HG03097 (cell line): Measurements from ENCODE around the gene HGFAC.

Source experiments
- ATAC-seq: cut with Tn5 transposase; IDR thresholded peaks from one replicate; pipeline ENCODE4 v1.9.1; 2021; ENCODE audit not compliant: unreplicated experiment, low FRiP score

Gene HGFAC

DNA sequence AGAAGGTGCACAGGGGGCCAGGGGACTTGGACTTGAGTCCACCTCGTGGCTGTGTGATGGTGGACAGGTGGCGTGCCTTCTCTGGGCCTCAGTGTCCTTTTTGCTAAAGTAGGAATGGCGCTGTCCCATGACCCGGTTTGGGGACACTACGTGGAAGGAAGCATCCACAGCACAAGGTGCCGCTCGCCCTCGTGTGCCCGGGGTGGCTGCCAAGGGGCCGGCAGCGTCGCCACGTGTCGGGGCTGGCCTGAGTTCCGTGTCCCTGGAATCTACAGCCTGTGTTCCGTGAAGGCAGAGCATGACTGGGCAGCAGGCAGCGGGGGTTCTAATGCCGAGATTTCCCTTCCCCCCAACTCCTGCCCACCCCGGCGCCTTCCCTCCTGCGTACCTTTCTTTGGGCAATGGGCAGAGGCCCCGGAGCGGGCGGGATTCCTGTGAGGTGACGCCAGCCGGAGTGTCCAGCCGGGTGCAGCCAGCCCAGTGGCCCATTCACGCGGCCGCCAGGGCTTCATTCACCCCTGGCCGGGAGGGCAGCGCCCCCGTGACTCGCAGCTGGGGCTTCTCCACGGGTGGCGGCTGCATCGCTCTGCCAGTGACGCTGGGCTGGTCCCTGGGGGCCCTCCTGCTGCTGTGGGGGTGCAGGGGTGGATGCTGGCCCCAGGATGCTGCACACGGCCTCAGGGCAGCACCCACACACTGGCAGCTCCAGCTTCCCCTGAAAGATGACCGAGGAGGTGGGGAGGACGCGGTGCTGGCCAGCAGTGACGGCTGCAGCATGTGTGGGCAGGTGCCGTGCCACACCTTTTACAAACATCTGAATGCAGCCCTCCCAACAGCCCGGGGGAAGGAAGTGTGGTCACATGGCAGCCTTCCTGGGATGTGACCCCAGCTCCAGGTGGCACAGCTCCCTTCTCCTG, 42.5 kb downstream of the HGFAC start:
- no peak for ATAC-seq

DNA sequence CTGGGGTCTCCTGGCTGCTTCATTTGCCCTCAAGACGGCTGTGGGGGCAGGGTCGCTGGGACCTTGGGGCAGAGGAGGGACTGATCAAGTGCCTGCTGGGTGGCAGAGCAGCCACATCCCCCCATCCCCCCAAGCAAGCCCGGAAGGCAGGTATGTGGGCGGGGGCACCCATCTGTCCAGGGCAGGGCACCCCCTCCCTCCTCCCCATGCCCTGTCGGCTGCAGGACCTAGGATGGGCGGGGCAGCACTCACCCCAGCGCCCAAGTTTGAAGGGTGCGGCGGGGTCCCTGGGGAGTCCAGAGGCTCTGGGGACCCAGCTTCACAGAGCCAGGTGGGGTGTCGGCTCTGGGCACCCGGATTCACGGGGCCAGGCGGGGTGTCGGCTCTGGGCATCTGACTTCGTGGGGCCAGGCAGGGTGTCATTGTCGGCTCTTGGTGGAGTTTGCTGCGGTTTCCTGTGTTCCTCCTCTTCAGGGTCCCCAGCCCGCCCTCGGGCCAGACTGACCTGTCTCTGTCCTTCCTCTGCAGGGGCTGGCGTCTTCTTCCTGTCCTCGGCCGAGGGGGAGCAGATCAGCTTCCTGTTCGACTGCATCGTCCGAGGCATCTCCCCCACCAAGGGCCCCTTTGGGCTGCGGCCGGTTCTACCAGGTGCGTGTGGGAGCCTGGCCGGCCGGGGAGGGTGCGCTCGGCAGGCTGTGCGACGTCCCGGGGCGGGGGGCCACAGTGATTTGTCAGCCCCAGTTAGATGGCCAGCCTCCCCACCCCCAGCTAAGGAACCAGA, 43.4 kb downstream of the HGFAC start:
- no peak for ATAC-seq

DNA sequence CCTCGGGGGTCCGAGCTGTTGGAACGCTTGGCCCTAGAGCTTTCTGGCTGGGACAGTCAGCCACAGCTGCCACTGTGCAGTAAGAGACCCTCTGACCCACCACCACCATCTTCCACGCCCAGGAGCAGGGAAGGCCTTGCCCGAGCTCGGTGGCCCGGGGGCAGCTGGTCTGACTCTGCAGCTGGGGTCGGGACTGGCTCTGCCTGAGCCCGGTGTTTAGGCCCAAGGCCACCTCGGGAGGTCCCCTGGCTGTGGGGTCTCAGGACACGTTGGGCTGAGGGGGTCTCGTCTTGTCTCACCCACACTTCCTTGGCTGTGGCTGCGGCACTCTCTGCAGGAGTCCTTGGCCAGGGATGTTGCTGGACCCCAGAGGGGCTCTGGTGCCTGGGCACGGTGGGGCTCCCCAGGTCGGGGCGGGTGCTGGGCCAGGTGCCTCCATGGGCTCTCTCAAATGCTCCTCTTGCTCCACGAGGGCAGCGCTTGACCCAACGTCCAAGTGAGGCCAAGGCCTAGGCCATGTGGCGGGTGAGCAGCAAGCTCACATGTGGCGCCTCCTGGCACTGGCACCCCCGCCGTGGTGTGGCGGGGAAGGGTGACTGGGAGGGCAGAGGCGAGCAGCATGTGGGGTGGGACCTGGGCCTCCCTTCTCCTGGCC, 44.2 kb downstream of the HGFAC start:
- ATAC-seq = no peak

DNA sequence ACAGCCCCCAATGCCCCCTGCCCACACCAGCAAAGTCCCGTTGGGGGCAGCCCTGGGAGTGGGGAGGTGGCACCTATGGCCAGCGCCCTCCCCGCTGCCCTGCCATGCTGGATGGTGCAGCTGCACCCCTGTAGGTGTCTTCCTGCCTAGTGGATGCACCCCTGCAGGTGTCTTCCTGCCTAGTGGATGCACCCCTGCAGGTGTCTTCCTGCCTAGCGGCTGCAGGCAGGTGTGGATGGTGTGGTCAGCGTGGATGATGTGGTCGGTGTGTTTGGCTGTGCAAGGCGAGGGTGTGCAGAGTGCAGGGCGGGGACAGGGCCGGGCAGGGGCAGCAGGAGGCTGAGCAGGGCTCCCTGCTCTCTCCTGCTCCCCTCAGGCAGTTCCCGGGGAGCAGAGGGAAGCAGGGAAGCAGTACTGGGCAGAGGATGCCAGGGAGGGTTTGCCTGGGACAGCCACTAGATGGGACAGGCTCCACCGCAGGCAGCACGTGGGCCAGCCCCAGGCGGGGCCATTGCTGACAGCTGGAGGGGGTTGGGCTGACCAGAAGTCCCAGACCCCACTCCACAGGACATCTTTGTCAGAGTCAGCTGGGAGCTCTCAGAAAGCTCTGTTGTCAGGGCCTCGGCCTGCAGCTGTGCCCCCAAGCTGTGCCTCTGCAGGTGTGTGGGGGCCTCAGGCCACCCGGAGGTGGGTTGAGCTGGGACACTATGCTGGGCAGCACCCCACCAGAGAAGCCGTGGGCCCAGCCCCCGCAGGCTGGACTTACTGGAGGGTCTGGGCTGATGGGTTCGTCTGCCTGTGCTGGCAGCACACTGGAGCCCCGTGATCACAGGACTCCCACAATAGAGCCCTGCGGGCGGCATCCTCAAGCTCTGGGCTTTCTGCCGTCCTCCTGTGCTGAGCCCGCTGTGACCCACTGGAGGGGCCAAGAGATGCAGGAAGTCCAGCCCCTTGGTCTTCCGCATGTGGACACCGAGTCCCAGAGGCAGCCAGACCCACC, 45.1 kb downstream of the HGFAC start:
- ATAC-seq = no peak

DNA sequence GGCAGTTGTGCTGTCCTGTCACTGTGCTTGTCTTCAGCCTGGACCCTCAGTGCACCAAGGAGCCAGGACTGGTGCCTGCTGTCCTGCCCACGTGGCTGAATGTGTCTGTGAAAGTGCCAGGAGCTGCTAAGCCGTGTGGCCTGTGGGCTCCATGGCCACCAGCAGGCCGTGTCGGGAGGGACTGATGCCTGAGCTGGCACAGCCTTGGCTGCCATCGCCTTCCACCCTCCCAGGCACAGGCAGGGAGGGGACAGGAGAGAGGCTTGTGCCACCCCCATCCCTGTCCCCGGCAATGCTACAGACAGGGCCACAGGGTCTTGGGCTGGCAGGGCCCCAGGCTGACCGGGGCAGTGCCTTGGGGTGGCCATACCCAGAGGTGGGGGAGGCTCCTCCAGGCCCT, 46.1 kb downstream of the HGFAC start:
- ATAC-seq = no peak

DNA sequence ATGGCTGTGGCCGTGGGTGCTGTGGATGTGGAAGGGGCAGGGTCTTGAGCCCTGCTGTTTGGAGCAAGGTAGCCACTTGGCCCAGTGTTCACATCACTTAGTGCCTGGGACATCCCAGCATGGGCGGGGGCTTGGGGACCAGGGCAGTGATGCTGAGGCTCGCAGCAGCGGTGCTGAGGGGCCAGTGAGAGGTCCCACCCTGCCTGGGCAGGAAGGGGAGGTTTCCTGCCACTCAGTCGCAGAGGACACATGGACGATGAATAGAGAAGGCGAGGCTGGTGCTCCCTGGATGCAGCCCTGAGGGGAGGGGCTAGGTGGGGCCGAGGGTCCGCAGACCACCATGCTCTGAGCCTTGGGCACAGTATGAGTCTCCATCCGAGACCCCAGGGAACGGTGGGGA, 47.1 kb downstream of the HGFAC start:
- ATAC-seq = no peak

DNA sequence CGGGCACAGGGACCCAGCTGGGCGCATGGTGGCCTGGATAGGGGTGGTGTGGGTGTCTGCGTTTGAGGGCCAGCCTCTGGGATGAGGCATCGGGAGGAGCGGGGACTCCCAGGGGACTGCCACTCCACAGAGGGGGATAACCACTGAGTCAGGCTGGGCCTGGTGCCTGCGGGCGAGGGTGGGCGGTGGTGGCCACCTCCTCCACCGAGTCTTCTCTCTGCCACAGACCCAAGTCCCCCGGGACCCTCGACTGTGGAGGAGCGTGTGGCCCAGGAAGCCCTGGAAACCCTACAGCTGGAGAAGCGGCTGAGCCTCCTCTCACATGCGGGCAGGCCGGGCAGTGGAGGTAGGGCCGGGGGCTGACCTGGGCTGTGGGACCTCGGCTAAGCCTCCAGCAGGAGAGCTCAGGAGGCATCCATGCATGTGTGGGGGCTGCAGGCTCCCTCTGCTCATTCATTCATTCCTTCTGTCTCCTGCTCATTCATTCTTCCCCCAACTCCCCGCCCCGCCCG, 47.7 kb downstream of the HGFAC start:
- ATAC-seq = no peak

DNA sequence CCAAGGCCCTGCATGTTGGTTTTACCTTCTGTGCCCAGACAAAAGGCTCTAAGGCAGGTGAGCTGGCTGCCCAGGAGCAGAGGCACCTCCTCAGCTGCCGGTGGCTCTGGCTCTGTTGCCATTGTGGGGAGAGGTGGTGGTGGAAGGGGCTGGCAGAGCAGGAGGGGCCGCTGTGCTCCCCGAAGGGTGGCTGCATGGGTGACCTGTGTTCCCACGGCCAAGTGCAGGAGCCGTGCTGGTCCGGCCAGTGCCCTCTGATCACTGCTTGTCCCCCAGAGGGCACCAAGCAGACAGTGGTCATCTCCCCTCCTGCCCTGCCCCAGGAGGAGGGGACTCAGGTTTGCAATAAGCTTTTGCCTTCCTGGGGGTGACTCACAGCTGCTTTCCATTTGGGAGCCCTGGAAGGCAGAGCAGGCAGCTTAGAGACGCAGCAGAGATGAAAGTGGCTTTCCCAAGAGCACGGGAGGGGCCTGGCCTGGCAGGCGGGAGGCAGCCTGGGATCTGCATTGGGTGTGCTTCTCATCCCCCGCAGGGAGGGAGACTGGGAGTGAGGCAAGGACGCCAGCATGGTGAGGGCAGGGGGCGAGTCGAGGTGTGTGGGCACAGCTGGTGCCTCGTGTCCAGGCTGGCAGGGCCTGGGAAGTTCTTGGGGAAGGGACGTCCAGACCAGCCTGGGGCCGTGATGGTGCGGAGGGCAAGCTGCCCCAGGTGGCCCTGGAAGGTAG, 50.1 kb downstream of the HGFAC start:
- no peak for ATAC-seq

DNA sequence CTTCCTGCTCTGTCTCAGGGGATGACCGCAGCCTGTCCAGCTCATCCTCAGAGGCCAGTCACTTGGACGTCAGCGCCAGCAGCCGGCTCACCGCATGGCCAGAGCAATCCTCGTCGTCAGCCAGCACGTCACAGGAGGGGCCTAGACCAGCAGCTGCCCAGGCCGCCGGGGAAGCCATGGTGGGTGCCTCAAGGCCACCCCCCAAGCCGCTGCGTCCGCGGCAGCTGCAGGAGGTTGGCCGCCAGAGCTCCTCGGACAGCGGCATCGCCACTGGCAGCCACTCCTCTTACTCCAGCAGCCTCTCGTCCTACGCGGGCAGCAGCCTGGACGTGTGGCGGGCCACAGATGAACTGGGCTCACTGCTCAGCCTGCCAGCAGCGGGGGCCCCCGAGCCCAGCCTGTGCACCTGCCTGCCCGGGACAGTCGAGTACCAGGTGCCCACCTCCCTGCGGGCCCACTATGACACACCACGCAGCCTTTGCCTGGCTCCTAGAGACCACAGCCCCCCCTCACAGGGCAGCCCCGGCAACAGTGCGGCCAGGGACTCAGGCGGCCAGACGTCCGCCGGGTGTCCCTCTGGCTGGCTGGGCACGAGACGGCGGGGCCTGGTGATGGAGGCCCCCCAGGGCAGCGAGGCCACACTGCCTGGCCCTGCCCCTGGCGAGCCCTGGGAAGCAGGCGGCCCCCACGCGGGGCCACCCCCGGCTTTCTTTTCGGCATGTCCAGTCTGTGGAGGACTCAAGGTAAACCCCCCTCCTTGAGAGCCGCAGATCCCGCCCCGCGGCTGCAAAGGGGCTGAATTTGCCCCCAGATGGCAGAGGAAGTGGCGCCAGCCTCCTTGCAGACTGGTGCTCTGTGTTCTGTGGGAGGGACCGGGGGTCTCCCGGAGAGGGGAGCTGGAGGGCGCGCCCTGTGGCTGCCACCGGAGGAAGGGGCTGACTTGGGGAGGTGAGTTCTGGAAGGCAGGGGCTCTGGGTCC, 51.3 kb downstream of the HGFAC start:
- ATAC-seq = no peak

DNA sequence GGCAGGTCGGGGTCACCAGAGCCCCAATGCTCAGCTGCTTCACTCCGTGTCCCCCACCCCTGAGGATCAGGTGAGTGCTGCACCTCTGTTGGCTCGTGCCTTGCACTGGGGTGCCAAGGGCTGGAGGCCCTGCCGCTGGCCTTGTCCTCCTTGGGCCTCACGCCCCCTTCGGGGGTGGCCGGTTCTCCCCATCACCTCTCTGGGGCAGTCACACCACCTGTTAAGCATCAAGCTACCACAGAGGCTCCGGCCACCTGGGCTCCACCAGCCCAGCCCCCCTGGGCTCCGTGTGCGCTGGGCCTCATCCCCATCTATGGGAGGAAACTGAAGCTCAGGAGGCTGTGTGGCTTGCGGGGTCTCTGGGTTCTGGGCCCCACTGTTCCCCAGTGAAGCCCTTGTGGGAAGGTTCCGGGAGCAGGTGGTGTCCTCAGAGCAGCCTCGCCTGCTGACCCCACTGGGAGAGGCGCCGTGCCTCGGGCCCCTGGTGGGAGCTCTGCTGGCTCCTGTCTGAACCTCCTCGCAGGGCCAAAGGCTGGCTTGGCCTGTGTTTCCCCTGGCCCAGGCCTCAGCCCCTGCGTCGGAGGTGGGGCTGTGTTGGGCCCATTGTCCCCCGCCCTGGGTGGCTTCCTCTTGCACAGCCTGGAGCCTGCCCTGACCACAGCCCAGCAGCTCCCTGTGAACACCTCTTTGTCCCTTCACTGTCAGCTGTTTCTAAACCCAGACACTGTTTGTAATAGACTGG, 52.1 kb downstream of the HGFAC start:
- no peak for ATAC-seq

DNA sequence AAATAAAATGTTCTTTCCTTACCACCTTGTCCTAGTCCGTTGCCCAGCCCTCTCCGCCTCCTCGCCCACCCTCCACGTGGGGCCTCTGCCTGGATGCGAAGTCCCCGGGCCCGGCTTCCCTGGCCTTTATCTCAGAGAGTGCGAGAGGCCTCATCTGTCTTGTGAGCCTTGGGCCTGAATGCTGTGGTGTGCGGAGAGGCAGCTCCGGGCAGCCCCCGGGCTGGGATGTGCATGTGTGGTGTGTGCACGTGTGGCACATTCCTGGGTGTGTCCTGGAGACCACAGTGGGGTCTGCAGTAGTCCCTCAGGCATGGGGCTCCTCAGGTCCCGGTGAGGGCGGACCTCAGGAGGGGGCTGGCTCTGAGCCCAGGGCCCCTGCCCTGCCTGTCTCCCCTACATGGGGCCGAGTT, 52.7 kb downstream of the HGFAC start:
- no peak for ATAC-seq

DNA sequence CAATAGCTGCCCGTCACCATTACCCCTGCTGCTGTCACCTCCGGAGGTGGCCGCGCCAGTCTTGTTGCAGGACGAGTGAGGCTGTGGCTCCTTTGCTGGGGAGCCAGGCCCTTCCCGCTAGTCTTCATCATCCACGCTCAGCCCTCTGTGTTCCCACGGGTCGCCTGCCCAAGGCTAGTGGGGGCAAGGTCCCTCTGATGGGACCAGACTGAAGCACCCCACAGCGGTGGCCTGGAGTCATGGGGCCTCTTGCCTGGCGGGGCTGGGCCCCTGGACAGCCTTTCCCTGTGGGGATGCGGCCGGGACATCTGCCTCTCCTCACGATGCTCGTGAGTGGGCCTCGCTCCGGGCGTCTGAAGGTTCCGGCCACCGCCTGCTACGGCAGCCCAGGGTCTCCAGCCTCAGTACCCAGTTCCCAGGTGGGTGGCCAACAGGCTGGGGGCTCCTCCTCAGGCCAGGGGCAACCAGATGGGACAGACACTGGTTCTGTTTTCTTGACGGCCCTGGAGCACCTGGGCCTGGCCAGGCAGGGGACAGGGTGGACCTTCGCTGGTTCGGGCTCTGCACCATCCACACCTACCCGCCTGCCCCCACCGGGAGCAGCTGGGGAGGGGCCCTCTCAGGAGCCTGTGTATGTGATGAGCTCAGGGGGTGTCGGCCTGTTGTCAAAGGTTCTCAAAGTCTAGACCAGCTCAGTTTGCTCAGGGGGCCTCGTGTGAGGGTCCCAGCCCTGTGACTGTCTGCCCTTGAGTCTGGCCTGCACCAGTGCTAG, 53.6 kb downstream of the HGFAC start:
- ATAC-seq = no peak

DNA sequence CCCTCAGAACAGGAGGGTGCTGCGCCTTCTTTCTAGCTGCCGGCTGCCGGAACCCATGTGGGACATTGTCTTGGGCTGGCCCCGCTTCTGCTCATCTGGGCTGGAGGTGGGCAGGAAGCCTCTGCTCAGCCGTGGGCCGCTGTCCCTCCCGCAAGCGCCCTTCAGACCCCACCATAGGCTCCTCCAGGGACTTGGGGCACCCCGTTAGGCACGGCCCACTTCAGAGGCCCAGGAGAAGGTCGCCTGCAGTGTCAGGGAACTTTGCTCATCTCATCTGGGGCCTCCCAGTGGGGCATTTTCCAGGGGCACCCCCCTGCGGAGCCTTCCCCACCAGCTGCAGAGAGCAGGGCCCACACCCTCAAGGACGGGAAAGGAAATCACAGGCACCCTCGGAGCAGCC, 54.3 kb downstream of the HGFAC start:
- ATAC-seq = no peak

DNA sequence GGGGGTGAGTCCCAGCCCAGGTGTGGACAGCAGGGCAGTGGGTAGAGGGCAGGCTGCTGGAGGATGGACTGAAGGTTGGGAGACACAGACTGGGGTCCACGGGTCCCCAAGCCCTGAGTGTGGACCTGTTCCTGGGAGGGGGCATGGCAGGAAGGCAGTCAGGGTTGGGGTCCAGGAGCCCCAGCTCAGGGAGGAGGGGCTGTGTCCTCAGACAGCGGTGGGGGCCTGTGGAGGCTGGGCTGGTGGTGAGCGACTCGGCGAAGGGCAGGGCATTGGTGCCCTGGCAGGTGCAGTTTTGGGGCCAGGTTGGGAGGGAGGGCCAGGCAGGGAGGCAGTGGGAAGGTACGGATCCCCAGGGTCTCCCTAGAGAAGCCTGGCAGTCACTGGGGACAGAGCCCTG, 55.3 kb downstream of the HGFAC start:
- no peak for ATAC-seq

DNA sequence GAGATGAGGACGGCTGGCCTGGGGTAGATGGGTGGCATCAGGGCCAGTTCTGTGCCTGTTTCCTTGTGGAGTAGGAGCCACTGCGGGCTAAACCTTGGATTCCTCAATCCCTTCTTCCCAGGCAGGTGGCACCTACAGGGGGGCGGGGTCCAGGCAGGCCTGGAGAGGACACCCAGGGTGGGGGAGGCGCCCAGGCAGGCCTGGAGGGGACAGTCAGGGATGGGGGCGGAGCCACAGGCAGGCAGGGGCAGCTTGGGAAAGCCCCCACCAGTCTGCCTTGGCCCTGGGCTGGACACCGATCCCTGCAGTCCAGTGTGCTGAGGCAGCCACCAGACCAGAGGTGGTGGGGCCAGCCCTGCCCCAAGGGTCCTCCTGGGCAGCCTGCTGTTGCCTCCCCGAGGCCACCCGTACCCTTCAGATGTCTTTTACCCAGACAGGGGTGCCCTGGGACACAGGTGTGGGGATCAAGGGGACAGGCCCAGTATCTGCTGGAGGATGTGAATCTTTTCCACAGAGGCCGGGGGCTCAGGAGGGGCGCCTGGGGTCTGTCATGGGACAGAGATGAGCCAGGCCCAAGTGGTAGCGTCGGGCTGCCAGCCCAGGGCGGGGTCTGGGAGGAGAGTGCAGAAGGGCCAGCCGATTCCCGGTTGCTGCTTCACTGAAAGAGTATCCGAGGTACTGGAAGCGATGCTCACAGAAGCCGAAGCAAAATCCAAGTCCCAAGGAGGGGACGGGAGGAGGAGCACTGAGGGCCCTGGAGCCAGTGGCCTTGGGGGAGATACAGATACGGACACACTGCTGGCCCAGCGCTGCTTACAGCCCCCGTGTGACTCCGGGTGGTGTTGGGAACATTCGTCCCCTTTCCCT, 56.0 kb downstream of the HGFAC start:
- ATAC-seq = no peak

DNA sequence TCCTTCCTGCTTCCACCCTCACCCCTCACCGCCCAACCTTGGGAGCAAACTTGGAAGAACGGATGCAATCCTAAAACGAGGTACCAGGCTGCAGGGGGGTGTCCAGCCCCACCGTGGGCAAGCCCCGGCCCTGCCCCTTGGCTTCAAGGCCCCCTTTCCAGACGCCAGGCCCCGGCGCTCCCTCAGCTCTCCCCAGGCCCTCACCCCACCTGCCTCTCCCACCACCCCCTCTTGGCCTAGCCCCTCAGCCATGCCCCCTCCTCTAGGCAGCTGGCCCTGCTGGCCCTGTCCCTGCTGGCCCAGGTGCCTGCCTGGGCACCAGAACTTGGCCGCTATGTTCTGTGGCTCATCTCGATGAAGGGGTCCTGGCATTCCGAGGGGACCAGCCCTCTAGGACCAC, 56.6 kb downstream of the HGFAC start:
- ATAC-seq = no peak
